Measurements from ENCODE around the gene CDIP1.

Gene CDIP1

GRCh38 chr16:4508806-4509205 is 29.8 kb downstream of the CDIP1 start:
- TF ChIP-seq CTCF (IDR thresholded peaks at IDR 0.05; ENCODE audit: low read depth, low read length) = no peak
- H3K4me3 ChIP-seq (ENCODE audit: low read depth, low read length) = no peak overlapping the region
- DNase-seq (ENCODE audit: low read depth, low spot score) = no peak
- in situ Hi-C loops (cut with HindIII; ENCODE audit: low sequenced_read_pairs) = no loop called here

DNA sequence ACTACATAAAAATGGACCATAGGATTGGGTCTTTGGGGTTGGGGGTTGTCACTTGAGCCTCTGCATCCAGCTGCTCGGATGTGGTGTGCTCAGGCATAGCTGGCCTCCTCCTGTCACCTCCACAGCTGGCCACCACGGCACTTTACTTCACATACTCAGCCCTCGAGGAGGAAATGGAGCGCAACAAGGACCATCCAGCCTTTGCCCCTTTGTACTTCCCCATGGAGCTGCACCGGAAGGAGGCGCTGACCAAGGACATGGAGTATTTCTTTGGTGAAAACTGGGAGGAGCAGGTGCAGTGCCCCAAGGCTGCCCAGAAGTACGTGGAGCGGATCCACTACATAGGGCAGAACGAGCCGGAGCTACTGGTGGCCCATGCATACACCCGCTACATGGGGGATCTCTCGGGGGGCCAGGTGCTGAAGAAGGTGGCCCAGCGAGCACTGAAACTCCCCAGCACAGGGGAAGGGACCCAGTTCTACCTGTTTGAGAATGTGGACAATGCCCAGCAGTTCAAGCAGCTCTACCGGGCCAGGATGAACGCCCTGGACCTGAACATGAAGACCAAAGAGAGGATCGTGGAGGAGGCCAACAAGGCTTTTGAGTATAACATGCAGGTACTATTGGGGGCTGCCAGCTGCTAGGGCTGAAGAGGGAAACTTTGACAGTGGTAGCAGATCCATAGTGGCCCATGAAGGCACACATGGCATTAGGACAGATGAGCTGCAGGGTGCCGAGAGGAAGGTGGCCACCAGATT is 30.8 kb downstream of the CDIP1 start:
- in situ Hi-C loops (cut with HindIII; ENCODE audit: low sequenced_read_pairs) = no loop called here
- no peak for TF ChIP-seq CTCF (IDR thresholded peaks at IDR 0.05; ENCODE audit: low read depth, low read length)
- DNase-seq (ENCODE audit: low read depth, low spot score) = no peak
- no peak overlapping the region for H3K4me3 ChIP-seq (ENCODE audit: low read depth, low read length)

DNA sequence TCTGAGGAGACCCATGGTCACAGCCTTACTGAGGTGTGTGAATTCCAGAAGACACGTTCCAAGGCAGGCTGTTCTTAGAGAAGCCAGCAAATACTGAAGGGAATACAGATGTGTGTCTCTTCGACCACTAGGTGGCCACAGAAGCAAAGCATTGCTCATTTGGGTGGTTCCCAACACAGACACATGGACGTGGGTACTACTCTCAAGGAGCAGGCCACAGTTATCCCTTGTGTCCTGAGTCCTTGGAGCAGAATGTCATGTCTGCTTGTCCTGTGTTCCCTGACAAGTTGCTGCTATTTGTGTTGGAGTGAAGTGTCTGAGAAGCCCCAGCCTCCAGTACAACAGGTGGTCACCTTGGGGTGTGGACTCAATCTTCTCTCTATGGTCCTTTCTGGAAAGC is 32.1 kb downstream of the CDIP1 start:
- H3K4me3 ChIP-seq (ENCODE audit: low read depth, low read length) = no peak overlapping the region
- in situ Hi-C loops (cut with HindIII; ENCODE audit: low sequenced_read_pairs) = no loop called here
- peak; percentile 87 for TF ChIP-seq CTCF (IDR thresholded peaks at IDR 0.05; ENCODE audit: low read depth, low read length)
- peak; percentile 78 for DNase-seq (ENCODE audit: low read depth, low spot score)

- no peak for TF ChIP-seq CTCF (IDR thresholded peaks at IDR 0.05; ENCODE audit: low read depth, low read length)
- no peak for DNase-seq (ENCODE audit: low read depth, low spot score)
- no peak overlapping the region for H3K4me3 ChIP-seq (ENCODE audit: low read depth, low read length)
- in situ Hi-C loops (cut with HindIII; ENCODE audit: low sequenced_read_pairs) = no loop called here
Measured at GRCh38 chr16:4505356-4506147, 33.0 kb downstream of the CDIP1 start.

- in situ Hi-C loops (cut with HindIII; ENCODE audit: low sequenced_read_pairs) = no loop called here
- H3K4me3 ChIP-seq (ENCODE audit: low read depth, low read length) = no peak overlapping the region
- TF ChIP-seq CTCF (IDR thresholded peaks at IDR 0.05; ENCODE audit: low read depth, low read length) = no peak
- peak; percentile 32 for DNase-seq (ENCODE audit: low read depth, low spot score)
Measured at GRCh38 chr16:4501071-4501478, 37.5 kb downstream of the CDIP1 start.

DNA sequence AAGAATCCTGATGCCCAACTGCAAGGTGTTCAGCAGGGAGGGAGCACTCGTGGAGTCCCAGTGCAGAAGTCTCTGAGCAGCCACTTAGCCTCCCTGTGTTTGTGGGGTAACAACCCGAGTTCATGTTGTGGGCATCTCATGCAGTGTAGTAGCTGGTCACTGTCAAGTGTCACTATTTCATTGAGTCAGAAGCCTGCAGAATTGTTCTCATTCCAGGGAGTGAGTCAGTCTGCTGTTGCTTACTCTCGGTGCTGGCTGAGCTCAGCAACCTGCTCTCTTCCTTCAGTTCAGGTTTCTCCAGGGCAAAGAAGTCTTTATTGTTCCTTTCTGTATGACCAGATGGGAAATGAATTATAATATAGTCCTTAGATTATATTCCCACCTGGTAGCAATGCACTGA is 38.3 kb downstream of the CDIP1 start:
- in situ Hi-C loops (cut with HindIII; ENCODE audit: low sequenced_read_pairs) = no loop called here
- no peak overlapping the region for H3K4me3 ChIP-seq (ENCODE audit: low read depth, low read length)
- DNase-seq (ENCODE audit: low read depth, low spot score) = peak; percentile 79
- no peak for TF ChIP-seq CTCF (IDR thresholded peaks at IDR 0.05; ENCODE audit: low read depth, low read length)

Measured in astrocyte of the spinal cord (primary cell).